Ectodermal cell (in vitro differentiated cells): ENCODE data around the gene RNF141. TPM values are rescaled to one million over a fixed set of nuclear protein-coding genes. Genes with fewer than 3 reads are reported as not detected.

Experiments used
- H3K27ac ChIP-seq: 2 replicates; pipeline ENCODE4 v1.7.0; 2013; ENCODE audit warnings: mild to moderate bottlenecking, low read depth, low read length; ENCODE audit not compliant: insufficient read depth, poor library complexity, severe bottlenecking
- H3K27me3 ChIP-seq: 2 replicates; pipeline ENCODE4 v1.7.0; 2013; ENCODE audit warnings: mild to moderate bottlenecking, low read length; ENCODE audit not compliant: insufficient read depth, control insufficient read depth, poor library complexity, severe bottlenecking
- H3K36me3 ChIP-seq: one replicate; pipeline ENCODE4 v1.7.0; 2013; ENCODE audit warnings: low read length; ENCODE audit not compliant: control insufficient read depth, insufficient read depth
- H3K4me1 ChIP-seq: one replicate; pipeline ENCODE4 v1.7.0; 2013; ENCODE audit warnings: low read length; ENCODE audit not compliant: control insufficient read depth, insufficient read depth
- H3K4me3 ChIP-seq: 2 replicates; pipeline ENCODE4 v1.7.0; 2013; ENCODE audit warnings: low read depth, low read length, control low read depth; ENCODE audit not compliant: insufficient read depth
- H3K9me3 ChIP-seq: 2 replicates; pipeline ENCODE4 v1.7.0; 2013; ENCODE audit warnings: mild to moderate bottlenecking, low read length, moderate library complexity; ENCODE audit not compliant: control insufficient read depth
- whole genome bisulfite sequencing, 2 experiments: methylation state at CpG; one replicate each; pipeline ENCODE4 v1.1.7; 2013; ENCODE audit warnings: missing lambda C conversion rate in 2 of 2; 5-methylcytosine and 5-hydroxymethylcytosine counted together
- polyA plus RNA-seq, 4 experiments: library from polyadenylated mRNA; stranded (reverse); fragments of 50-300 nt; gene quantifications; one replicate each; pipeline ENCODE4 v1.2.3, GENCODE V29; 2013

RNF141 gene, protein sequence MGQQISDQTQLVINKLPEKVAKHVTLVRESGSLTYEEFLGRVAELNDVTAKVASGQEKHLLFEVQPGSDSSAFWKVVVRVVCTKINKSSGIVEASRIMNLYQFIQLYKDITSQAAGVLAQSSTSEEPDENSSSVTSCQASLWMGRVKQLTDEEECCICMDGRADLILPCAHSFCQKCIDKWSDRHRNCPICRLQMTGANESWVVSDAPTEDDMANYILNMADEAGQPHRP
- polyA plus RNA-seq (2013, experiment 1 of 4): 28.0 TPM
- polyA plus RNA-seq (2013, experiment 2 of 4): 28.0 TPM
- polyA plus RNA-seq (2013, experiment 3 of 4): 22.7 TPM
- polyA plus RNA-seq (2013, experiment 4 of 4): 26.6 TPM

DNA sequence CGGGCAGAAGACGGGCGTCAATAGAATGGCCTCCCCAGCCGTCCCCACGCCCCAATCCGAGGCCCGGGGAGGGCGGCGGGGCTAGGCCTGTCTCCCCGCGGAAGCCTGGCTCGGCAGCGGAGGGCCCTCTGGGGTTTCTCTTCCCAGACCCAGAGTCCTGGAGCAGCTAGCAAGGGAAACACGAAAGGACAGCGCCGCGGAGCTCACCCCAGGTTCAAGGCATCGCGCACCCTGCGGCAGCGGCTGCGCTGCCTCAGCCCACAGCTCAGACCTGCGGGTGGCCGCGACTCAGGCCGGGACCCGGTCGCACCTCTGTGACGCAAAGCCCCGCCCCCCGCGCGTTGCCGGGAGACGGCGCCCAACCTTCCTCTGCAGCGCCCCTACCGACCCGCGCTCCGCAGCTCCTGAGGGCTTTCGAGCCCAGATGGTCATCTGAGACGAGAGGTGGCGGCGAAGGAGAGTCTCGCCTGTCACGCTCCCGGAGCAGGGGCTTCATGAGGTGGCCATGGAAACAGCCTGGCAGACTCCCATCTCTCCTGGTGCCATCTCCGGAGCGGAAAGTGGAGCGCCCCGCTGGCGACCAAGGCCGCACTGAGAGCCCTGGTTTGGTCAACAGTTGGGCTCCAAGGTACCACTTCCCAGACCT is at the start of gene RNF141:
TSS of gene RNF141 (minus strand) at position 273 of the 646 bp plus-strand sequence. CDS start 7,029 bp downstream, outside the sequence.
- peaks cover 10% of the 10 kb centered on the region for H3K27me3 ChIP-seq
- WGBS, 2 experiments: 0% methylated on average over 54 of the region's 54 CpGs
- peaks cover 6% of the 10 kb centered on the region for H3K4me1 ChIP-seq
- no peak within 1 kb of the TSS for H3K27ac ChIP-seq
- no peaks in the 10 kb centered on the region for H3K36me3 ChIP-seq
- peak within 1 kb of the TSS; percentile 84 for H3K4me3 ChIP-seq
- no peaks in the 10 kb centered on the region for H3K9me3 ChIP-seq

DNA sequence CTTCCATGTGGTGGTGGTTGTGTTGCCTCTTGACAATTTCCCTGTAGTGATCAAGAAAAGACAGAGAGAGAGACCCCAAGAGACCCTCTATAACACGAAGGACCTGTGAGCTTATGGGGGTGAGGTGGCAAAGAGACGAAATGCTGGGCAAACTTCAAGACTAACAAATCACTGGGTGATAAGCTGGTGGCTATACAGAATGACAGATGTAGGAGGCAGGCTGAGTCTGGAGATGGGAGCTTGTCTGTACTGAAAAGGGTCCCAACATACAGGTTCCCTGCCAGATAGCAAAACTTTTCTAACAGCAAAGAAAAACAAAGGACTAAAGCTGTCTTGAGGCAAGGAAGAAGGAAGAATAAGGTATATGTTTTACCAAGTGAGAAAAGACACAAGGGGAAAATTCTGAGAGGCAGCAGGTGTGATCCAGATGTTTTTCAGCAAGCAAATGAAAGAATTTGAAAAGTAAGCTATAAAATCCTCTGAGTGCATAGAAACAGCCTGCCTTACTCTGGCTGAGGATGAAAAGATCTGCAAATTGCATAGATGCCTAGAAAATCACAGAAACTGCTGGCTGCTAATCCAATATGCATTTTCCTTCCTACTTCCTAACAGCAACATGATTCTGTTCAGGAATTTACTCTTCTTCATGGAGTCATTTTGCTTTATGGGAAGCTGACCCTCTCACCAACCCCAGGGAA is 49.4 kb upstream of the RNF141 start:
- 93 to 97% methylated on average over 2 of the region's 2 CpGs for WGBS, 2 experiments
- Histone ChIP-seq H3K4me1 (peaks cover 4% of the 10 kb centered on the region), H3K9me3 (no peaks in the 10 kb centered on the region), H3K27me3 (no peaks in the 10 kb centered on the region), H3K4me3 (no peak overlapping the region), H3K27ac (no peak overlapping the region), H3K36me3 (no peaks in the 10 kb centered on the region)

DNA sequence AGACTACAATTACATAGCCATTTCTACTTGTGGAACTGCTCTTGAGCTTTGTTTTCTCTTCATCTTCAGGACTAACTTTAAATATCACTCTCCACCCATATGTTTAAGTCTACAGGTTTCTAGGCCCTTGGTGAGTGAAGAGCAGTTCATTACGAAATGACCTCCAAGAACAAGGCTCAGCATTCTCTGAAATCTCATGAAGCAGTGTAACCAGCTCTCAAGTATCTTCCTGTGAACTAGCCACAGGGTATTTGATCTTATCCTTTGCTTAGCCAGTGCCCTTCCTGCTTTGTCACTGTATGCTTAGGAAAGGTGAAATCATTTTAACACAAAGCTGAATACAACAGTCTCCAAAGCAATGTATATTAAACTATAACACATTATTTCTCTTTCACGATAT is 47.9 kb upstream of the RNF141 start:
- WGBS, 2 experiments: 81 to 100% methylated on average over 1 of the region's 2 CpGs
- H3K27ac ChIP-seq: no peak overlapping the region
- H3K27me3 ChIP-seq: no peaks in the 10 kb centered on the region
- H3K4me1 ChIP-seq: peaks cover 4% of the 10 kb centered on the region
- no peaks in the 10 kb centered on the region for H3K9me3 ChIP-seq
- no peak overlapping the region for H3K4me3 ChIP-seq
- H3K36me3 ChIP-seq: no peaks in the 10 kb centered on the region

DNA sequence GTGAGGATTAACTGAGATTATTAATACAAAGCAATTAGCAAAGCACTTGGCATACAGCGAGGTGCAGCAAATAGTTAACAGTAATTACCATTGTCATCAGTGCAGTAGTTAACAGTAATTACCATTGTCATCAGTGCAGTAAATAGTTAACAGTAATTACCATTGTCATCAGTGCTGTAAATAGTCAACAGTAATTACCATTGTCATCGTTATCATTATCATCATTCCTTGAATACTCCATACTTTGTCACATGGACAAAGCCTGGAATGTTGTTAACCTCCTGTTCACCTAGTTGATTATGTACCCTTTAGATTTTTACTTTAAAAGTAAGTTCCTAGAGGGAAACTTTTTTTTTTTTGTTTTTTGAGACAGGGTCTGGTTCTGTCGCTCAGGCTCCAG is 47.0 kb upstream of the RNF141 start:
- Histone ChIP-seq H3K27me3 (no peaks in the 10 kb centered on the region), H3K9me3 (no peaks in the 10 kb centered on the region), H3K27ac (no peak overlapping the region), H3K4me1 (peaks cover 4% of the 10 kb centered on the region), H3K36me3 (no peaks in the 10 kb centered on the region), H3K4me3 (no peak overlapping the region)
- WGBS, 2 experiments: 95 to 97% methylated on average over 3 of the region's 3 CpGs

DNA sequence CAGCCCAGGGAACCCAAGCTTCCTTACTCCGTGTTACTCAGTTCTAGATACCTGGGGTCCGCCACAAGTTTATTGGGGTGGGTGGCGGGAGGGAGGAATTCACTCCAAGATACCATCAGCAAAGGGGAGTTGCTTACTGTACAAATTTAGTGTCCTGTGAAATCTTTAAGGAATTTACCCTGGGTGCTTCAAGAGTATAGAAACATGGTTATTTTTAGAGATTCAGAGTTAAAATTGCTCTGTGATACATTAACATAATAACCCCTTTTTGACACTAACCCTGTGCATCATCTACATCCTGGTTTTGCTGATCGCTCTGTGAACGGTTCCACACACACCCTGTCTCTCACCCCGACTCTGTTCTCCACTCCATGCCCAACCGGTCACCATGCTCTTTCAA is 46.4 kb upstream of the RNF141 start:
- no peaks in the 10 kb centered on the region for H3K9me3 ChIP-seq
- H3K36me3 ChIP-seq: no peaks in the 10 kb centered on the region
- whole genome bisulfite sequencing, 2 experiments: 92 to 96% methylated on average over 7 of the region's 7 CpGs
- H3K27ac ChIP-seq: no peak overlapping the region
- no peak overlapping the region for H3K4me3 ChIP-seq
- peaks cover 4% of the 10 kb centered on the region for H3K4me1 ChIP-seq
- H3K27me3 ChIP-seq: no peaks in the 10 kb centered on the region

DNA sequence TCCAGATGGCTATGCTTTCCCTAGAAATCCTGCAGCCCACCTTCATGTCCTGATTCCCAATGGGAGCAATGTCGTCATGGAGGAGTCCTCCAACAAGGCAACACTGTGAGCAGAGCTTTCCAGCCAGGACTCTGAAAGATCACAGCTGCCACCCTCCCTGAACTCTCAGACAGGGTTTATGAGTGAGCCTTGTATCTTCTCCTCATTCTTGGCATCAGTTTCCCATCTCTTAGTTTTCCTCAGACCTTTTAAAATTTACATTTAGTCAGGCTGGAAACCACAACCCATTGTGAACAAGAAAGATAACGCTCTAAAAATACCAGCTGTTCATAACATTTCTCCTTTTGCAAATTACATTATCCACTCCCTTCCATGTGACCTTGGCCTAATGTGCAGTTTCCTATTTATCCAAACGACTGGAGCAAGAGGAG is 43.1 kb upstream of the RNF141 start:
- Histone ChIP-seq H3K4me1 (peaks cover 2% of the 10 kb centered on the region), H3K4me3 (no peak overlapping the region), H3K27me3 (no peaks in the 10 kb centered on the region), H3K27ac (no peak overlapping the region), H3K36me3 (no peaks in the 10 kb centered on the region), H3K9me3 (no peaks in the 10 kb centered on the region)
- WGBS, 2 experiments: 88 to 92% methylated on average over 3 of the region's 3 CpGs

DNA sequence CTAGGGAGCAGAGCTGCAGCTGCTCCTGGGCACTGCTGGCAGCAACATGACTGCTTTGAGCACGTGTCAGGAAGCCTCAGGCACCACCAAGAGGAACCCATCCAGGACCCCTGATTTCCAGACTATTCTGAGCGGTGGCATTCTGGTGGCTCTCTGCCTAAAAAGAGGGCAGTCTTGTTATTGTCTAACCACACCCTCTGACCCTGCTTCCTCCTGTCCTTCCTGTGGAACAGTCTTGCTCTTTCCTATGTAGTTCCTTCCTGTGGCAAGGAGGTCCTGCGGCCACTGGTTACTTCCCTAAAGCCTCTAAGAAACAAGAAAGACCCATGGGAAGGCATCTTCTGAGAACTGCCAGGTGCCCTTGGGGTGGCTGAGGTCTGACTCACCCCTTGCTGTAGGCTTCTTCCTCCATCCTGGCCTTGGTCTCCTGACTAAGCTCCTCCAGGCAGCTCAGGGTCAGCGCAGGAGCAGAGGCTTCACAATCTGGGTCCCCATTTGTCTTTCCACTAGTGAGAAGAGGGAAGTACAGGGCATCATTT is 40.6 kb upstream of the RNF141 start:
- no peak overlapping the region for H3K27ac ChIP-seq
- peaks cover 7% of the 10 kb centered on the region for H3K4me1 ChIP-seq
- H3K27me3 ChIP-seq: no peaks in the 10 kb centered on the region
- H3K36me3 ChIP-seq: no peaks in the 10 kb centered on the region
- H3K4me3 ChIP-seq: no peak overlapping the region
- 94 to 95% methylated on average over 4 of the region's 4 CpGs for WGBS, 2 experiments
- no peaks in the 10 kb centered on the region for H3K9me3 ChIP-seq

DNA sequence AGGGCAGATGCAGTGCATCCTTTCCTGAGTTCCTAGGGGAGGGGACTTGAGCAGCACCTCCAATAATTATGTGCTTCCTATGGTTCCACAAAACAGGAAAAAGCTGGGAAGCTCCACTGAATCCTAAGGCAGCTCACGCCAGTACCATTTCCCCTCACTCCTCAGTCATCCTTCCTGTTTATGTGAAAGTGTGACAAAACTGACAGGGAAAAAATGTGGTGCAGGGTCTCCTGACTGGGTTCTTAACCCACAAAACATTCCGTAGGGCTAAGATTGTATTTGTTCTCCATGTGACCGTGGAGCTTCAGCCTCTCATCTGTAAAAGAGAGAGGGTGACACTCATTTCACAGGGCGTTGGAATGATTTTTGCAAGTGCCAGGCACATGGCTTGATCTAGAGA is 39.6 kb upstream of the RNF141 start:
- H3K4me1 ChIP-seq: peaks cover 7% of the 10 kb centered on the region
- H3K27me3 ChIP-seq: no peaks in the 10 kb centered on the region
- no peaks in the 10 kb centered on the region for H3K36me3 ChIP-seq
- WGBS, 2 experiments: 95 to 97% methylated on average over 4 of the region's 4 CpGs
- no peak overlapping the region for H3K27ac ChIP-seq
- H3K4me3 ChIP-seq: no peak overlapping the region
- H3K9me3 ChIP-seq: no peaks in the 10 kb centered on the region

DNA sequence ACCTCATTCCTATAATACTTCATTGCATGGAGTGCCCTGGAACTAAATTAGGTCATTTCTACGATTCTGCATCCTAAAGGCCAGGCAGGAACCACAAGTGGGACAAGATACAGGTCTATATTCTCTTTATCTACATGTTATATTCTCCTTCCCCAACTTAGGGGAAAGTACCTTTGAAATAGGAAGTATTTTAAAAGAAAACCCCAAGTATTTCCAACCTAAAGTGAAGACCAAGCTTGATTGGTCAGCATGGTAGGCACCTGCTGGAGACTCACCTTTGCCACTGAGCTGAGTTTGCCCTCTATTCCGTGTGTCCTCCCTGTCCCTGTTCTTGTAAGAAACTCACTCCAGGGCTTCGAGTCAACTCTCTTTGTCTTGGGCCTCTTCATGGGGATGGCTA is 38.7 kb upstream of the RNF141 start:
- H3K36me3 ChIP-seq: no peaks in the 10 kb centered on the region
- H3K27ac ChIP-seq: no peak overlapping the region
- no peaks in the 10 kb centered on the region for H3K27me3 ChIP-seq
- peaks cover 7% of the 10 kb centered on the region for H3K4me1 ChIP-seq
- H3K9me3 ChIP-seq: no peaks in the 10 kb centered on the region
- 93 to 98% methylated on average over 3 of the region's 3 CpGs for WGBS, 2 experiments
- H3K4me3 ChIP-seq: no peak overlapping the region

DNA sequence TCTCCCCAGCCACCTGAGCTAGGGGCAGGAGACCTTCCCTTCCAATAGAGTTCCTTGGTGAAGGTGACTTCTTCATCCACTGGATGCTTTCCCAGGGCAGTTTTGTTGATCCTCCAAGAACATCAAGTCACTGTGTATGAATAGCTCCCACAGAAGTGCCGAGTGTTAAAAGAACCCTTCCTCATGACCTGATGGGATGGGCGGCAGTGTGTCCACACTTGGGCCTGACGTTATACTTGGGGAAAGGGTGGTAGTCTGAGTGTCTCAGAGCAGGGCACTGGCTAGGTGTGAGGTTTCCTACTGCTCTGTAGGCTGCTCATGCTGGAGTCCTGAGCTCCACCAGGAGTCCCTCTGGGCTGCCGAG is 35.0 kb upstream of the RNF141 start:
- WGBS, 2 experiments: 92 to 96% methylated on average over 4 of the region's 4 CpGs
- Histone ChIP-seq H3K27ac (no peak overlapping the region), H3K27me3 (no peaks in the 10 kb centered on the region), H3K4me1 (peaks cover 7% of the 10 kb centered on the region), H3K4me3 (no peak overlapping the region), H3K36me3 (no peaks in the 10 kb centered on the region), H3K9me3 (no peaks in the 10 kb centered on the region)
